GF-D8 (cell line): ENCODE results near the gene TARBP1.

Experiments used
- DNase-seq: peaks from one replicate; lab custom pipeline; 2025; lab: John Stamatoyannopoulos, UW

The TARBP1 gene

DNA sequence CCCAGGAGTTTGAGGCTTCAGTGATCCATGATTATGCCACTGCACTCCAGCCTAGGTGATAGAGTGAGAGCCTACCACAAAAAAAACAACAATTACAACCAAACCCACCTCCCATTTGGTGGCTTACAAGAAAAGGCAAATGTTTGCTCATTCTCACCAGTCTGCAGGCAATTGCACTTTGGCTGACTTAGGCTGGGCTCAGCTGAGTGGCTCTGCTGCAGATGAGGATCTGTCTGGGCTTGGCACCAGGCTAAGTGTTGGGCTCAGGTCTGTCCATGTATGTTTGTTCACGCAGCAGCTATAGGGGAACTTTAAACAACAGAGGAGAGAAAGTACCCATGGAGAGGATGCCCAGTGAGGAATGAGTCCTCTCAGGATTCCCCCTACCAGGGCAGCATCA lies 133.7 kb downstream of the TARBP1 start:
- DNase-seq = no peak

DNA sequence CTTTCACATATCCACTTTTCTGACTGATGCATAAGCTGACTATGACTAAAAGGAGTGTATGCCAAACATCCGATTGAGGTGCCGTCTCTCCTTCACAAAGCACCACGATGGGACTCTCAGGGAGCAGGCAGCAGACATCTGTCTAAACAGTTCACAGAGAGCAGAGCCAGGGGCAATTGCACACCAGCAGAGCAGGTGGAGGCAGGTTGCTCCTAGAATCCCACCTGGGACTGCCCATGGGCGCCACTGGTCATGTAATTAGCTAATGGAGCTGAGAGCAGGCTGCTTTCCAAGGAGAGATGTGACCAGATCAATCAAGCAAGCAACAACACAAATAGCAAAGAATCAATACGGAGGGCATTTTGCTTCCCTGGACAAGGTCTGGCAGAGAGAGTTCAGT lies 136.2 kb downstream of the TARBP1 start:
- no peak for DNase-seq
